ENCODE measurements around the gene TRAK1. TPM values are rescaled to one million over a fixed set of nuclear protein-coding genes. Genes with fewer than 3 reads are reported as not detected.
A peak's percentile ranks its signal among the peaks of the same experiment; 100 is the strongest.

TRAK1 gene
- total RNA-seq, 1 experiment from 2014 or later, result 41.0 TPM

DNA sequence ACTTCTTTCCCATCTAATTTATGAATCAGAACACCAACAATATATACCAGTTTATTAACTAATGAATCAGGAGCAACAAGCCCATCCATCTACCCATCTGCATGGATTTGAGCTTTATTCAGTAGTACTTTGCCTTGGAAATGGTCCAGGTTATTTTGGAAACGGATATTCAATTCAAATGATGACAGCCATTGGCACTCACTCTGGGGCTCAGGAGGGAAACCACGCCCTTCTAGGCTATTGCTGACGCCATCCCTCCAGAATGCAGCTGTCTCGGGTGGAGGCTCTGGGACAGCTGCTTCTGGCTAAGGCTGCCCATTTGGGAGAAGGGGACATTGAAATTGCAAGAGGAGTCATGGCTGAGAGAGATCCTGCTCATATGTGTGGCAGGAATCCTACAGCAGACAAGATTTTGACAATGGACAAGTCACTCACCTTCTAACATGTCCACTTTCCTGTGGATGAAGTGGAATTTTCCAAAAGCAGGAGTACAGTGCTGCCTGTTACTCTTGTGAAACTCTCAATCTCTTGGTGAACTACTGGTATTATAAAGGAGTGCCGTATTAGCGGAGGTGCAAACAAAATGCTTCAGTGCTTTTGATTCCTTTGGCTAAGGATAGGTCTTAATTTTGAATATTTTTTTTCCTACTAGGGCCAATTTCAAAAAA is 29.3 kb upstream of the TRAK1 start:
- peak overlapping the region; percentile 92 for H3K27ac Mint-ChIP-seq
- no peak overlapping the region for H3K4me3 Mint-ChIP-seq
- no peaks in the 10 kb centered on the region for H3K36me3 Mint-ChIP-seq
- H3K9me3 Mint-ChIP-seq, result no peaks in the 10 kb centered on the region
- no peaks in the 10 kb centered on the region for H3K27me3 Mint-ChIP-seq (ENCODE audit: low read depth)
- ChIA-PET POLR2A (no interaction called here), CTCF (interaction anchor here (1.6 kb wide), 1 partner anchor 64 kb away, joined by 5 read pairs; no protein-coding TSS in a partner anchor)
- DNase-seq (ENCODE audit: low spot score), result peak; percentile 26
- peak; percentile 19; the same call in 1 of the 2 replicates for ATAC-seq
- H3K4me1 Mint-ChIP-seq, result peaks cover 66% of the 10 kb centered on the region
- TF ChIP-seq NFYB (CRISPR knock-in tag; conservative IDR thresholded peaks at IDR 0.05; ENCODE audit: low read depth) (no peak), CREB1 (CRISPR knock-in tag; IDR thresholded peaks at IDR 0.05) (no peak), FOXP1 (CRISPR knock-in tag; IDR thresholded peaks at IDR 0.05; ENCODE audit: borderline replicate concordance) (no peak), ESRRA (CRISPR knock-in tag; IDR thresholded peaks at IDR 0.05; ENCODE audit: borderline replicate concordance) (no peak), ZNF121 (CRISPR knock-in tag; IDR thresholded peaks at IDR 0.05) (no peak), MXD4 (CRISPR knock-in tag; IDR thresholded peaks at IDR 0.05; ENCODE audit: borderline replicate concordance) (no peak), ZSCAN18 (CRISPR knock-in tag; IDR thresholded peaks at IDR 0.05) (no peak), MYBL2 (CRISPR knock-in tag; IDR thresholded peaks at IDR 0.05) (no peak), CREM (CRISPR knock-in tag; IDR thresholded peaks at IDR 0.05) (no peak), IRF2 (CRISPR knock-in tag; IDR thresholded peaks at IDR 0.05; ENCODE audit: borderline replicate concordance, low read depth) (no peak), ZBTB43 (CRISPR knock-in tag; IDR thresholded peaks at IDR 0.05) (no peak), HMGXB4 (CRISPR knock-in tag; IDR thresholded peaks at IDR 0.05) (no peak)
- TF ChIP-seq, protein P1, sequence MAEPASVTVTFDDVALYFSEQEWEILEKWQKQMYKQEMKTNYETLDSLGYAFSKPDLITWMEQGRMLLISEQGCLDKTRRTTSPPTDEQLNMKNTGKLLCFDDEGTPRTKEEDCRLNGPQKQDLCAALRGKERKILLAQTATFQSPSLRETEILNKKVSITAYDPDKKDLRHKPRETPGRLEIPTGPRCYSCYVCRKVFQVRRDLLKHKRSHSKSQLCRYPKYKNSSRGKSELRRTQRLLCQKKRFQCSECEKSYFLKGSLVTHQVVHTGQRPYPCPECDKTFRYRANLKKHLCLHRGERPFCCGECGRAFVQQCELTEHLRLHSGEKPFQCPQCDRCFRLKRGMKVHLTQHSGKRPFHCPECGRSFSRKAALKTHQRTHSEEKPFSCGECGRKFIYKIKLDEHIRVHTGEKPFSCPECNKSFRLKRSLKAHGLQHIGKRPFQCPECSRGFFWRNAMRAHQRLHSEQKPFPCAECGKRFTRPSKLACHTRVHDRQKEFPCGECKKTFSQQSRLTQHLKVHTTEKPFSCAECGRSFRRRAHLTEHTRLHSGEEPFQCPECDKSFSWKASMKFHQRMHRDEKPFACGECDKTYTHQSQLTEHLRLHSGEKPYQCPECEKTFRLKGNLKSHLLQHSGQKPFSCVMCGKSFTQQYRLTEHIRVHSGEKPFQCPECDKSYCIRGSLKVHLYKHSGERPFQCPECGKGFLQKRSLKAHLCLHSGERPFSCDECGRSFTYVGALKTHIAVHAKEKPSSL (CRISPR knock-in tag; conservative IDR thresholded peaks at IDR 0.05), result no peak

DNA sequence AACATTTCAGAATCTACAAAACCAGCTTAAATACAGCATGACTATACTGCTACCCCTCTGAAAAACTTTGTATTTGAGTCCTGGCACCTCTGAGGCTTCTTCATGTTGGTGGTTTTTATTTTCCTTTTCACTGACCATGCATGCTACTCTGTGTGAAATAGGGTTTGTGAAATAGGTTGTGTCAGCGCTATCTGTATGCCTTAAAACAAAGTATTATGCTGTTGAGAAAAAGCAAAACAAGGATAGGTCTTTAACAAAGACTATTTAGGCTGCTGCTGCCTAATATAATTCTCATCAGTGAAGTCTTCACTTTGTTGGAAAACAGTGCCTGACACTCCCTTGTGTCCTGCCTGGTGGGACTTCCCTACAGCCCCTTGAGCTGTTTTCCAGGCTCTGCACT is 28.7 kb upstream of the TRAK1 start:
- no peak for ATAC-seq
- CTCF ChIA-PET, result interaction anchor here (0.6 to 1.6 kb wide), 2 partner anchors 14 to 65 kb away, joined by 3 to 5 read pairs; no protein-coding TSS in a partner anchor
- POLR2A ChIA-PET, result no interaction called here
- Mint-ChIP-seq H3K4me1 (peaks cover 66% of the 10 kb centered on the region), H3K9me3 (no peaks in the 10 kb centered on the region), H3K4me3 (no peak overlapping the region), H3K36me3 (no peaks in the 10 kb centered on the region), H3K27ac (peak overlapping the region; percentile 92), H3K27me3 (ENCODE audit: low read depth) (no peaks in the 10 kb centered on the region)
- no peak for DNase-seq (ENCODE audit: low spot score)
- TF ChIP-seq NR3C1 (CRISPR knock-in tag; conservative IDR thresholded peaks at IDR 0.05; ENCODE audit: low read depth) (no peak), ELF4 (CRISPR knock-in tag; IDR thresholded peaks at IDR 0.05; ENCODE audit: low read depth) (no peak), GABPB1 (CRISPR knock-in tag; IDR thresholded peaks at IDR 0.05) (no peak), ZNF138 (CRISPR knock-in tag; conservative IDR thresholded peaks at IDR 0.05) (no peak), HMGXB4 (CRISPR knock-in tag; IDR thresholded peaks at IDR 0.05) (no peak), ZNF317 (CRISPR knock-in tag; IDR thresholded peaks at IDR 0.05; ENCODE audit: borderline replicate concordance, low read depth) (no peak), ZNF512 (CRISPR knock-in tag; IDR thresholded peaks at IDR 0.05; ENCODE audit: borderline replicate concordance) (no peak), ZBTB21 (CRISPR knock-in tag; IDR thresholded peaks at IDR 0.05; ENCODE audit: borderline replicate concordance) (no peak), E2F5 (CRISPR knock-in tag; IDR thresholded peaks at IDR 0.05) (no peak)
- TF ChIP-seq, protein P2, sequence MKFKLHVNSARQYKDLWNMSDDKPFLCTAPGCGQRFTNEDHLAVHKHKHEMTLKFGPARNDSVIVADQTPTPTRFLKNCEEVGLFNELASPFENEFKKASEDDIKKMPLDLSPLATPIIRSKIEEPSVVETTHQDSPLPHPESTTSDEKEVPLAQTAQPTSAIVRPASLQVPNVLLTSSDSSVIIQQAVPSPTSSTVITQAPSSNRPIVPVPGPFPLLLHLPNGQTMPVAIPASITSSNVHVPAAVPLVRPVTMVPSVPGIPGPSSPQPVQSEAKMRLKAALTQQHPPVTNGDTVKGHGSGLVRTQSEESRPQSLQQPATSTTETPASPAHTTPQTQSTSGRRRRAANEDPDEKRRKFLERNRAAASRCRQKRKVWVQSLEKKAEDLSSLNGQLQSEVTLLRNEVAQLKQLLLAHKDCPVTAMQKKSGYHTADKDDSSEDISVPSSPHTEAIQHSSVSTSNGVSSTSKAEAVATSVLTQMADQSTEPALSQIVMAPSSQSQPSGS (CRISPR knock-in tag; IDR thresholded peaks at IDR 0.05; ENCODE audit: borderline replicate concordance, low read depth), result no peak
